IMR-90 (cell line): ENCODE results near the gene RCE1. TPM values are rescaled to one million over a fixed set of nuclear protein-coding genes. Genes with fewer than 3 reads are reported as not detected.

Experiments used
- ATAC-seq: fragments of 200-7000 bp; cut with Tn5 transposase; 2 replicates; pipeline ENCODE4 v1.9.1; 2020; ENCODE audit warnings: low read depth, mild to moderate bottlenecking, moderate library complexity
- BruUV-seq: library from RNA; stranded (reverse); fragments of 400-500 nt; replicated peaks from 2 replicates; lab custom pipeline; 2021; lab: Mats Ljungman, UMichigan
- CTCF ChIA-PET: fragments of 300-600 bp; formaldehyde crosslinking; extraction: SDS; loops from one replicate; lab custom pipeline; 2021; ENCODE audit warnings: antibody characterized with exemption; lab: Yijun Ruan, JAX
- POLR2A ChIA-PET: fragments of 300-600 bp; sonication (Branson Sonifier 250); formaldehyde crosslinking; loops from one replicate; lab custom pipeline; 2022; ENCODE audit warnings: antibody characterized with exemption; ENCODE audit not compliant: unreplicated experiment; lab: Charles Lee
- DNase-seq: peaks from one replicate; pipeline ENCODE4 v3.0.0; 2013
- H2AFZ ChIP-seq: replicated peaks from 2 replicates; pipeline ENCODE3; 2013; ENCODE audit warnings: low read length, mild to moderate bottlenecking; ENCODE audit not compliant: poor library complexity
- H2AK5ac ChIP-seq: 2 replicates; pipeline ENCODE4 v1.6.1; 2013; ENCODE audit warnings: low read depth, low read length, inconsistent platforms
- H2AK9ac ChIP-seq: replicated peaks from 2 replicates; pipeline ENCODE3; 2013; ENCODE audit warnings: mild to moderate bottlenecking, low read depth, low read length, moderate library complexity; ENCODE audit not compliant: poor library complexity
- H2BK120ac ChIP-seq: 2 replicates; pipeline ENCODE4 v1.6.1; 2013; ENCODE audit warnings: low read depth, low read length, inconsistent platforms
- H2BK15ac ChIP-seq: 3 replicates; pipeline ENCODE4 v1.6.1; 2013; ENCODE audit warnings: low read depth, low read length, inconsistent platforms
- H2BK20ac ChIP-seq: 2 replicates; pipeline ENCODE4 v1.6.1; 2013; ENCODE audit warnings: low read depth, mild to moderate bottlenecking, inconsistent platforms, low read length, moderate library complexity
- H2BK5ac ChIP-seq: 2 replicates; pipeline ENCODE4 v1.6.1; 2013; ENCODE audit warnings: mild to moderate bottlenecking, low read depth, low read length, inconsistent platforms; ENCODE audit not compliant: poor library complexity, severe bottlenecking
- H3K14ac ChIP-seq: replicated peaks from 2 replicates; pipeline ENCODE4 v1.6.1; 2013; ENCODE audit warnings: low read depth, low read length, inconsistent platforms
- H3K18ac ChIP-seq: 2 replicates; pipeline ENCODE4 v1.6.1; 2013; ENCODE audit warnings: low read depth, low read length, control low read depth
- H3K23ac ChIP-seq: 2 replicates; pipeline ENCODE4 v1.6.1; 2013; ENCODE audit warnings: low read depth, low read length, inconsistent platforms
- H3K27ac ChIP-seq: 2 replicates; pipeline ENCODE4 v1.5.1; 2013; ENCODE audit warnings: mild to moderate bottlenecking, control low read depth, low read length; ENCODE audit not compliant: insufficient read depth
- H3K27me3 ChIP-seq: 2 replicates; pipeline ENCODE4 v1.6.1; 2013; ENCODE audit warnings: low read length; ENCODE audit not compliant: control insufficient read depth, insufficient read depth
- H3K36me3 ChIP-seq: 2 replicates; pipeline ENCODE4 v1.6.1; 2013; ENCODE audit warnings: low read length, mixed read lengths; ENCODE audit not compliant: control insufficient read depth, insufficient read depth
- H3K4ac ChIP-seq: 2 replicates; pipeline ENCODE4 v1.6.1; 2013; ENCODE audit warnings: low read depth, low read length, inconsistent platforms
- H3K4me1 ChIP-seq: 2 replicates; pipeline ENCODE4 v1.6.1; 2013; ENCODE audit warnings: low read length, mixed read lengths; ENCODE audit not compliant: control insufficient read depth, insufficient read depth
- H3K4me2 ChIP-seq: 2 replicates; pipeline ENCODE4 v1.6.1; 2013; ENCODE audit warnings: low read depth, mild to moderate bottlenecking, control low read depth, low read length, moderate library complexity
- H3K4me3 ChIP-seq: 2 replicates; pipeline ENCODE4 v1.5.1; 2013; ENCODE audit warnings: low read depth, mild to moderate bottlenecking, control low read depth, low read length, moderate library complexity; ENCODE audit not compliant: insufficient read depth
- H3K56ac ChIP-seq: 2 replicates; pipeline ENCODE4 v1.6.1; 2013; ENCODE audit warnings: low read length, inconsistent platforms; ENCODE audit not compliant: insufficient read depth; ENCODE audit errors: extremely low read depth
- H3K79me1 ChIP-seq, 2 experiments: 2 replicates each; pipeline ENCODE4 v1.6.1; 2013; ENCODE audit warnings: low read length in 2 of 2, inconsistent platforms in 1 of 2, low read depth in 1 of 2
- H3K9ac ChIP-seq: 2 replicates; pipeline ENCODE4 v1.6.1; 2013; ENCODE audit warnings: low read depth, low read length, control low read depth
- H3K9me1 ChIP-seq: 2 replicates; pipeline ENCODE4 v1.6.1; 2013; ENCODE audit warnings: low read length, inconsistent platforms; ENCODE audit not compliant: insufficient read depth
- H3K9me3 ChIP-seq: 2 replicates; pipeline ENCODE4 v1.6.1; 2013; ENCODE audit warnings: low read length; ENCODE audit not compliant: control insufficient read depth, insufficient read depth
- H4K20me1 ChIP-seq: 2 replicates; pipeline ENCODE4 v1.6.1; 2013; ENCODE audit warnings: low read length, inconsistent platforms; ENCODE audit not compliant: insufficient read depth
- H4K5ac ChIP-seq: 2 replicates; pipeline ENCODE4 v1.6.1; 2013; ENCODE audit warnings: mild to moderate bottlenecking, low read depth, low read length, control low read depth
- H4K8ac ChIP-seq, 2 experiments: 2 replicates each; pipeline ENCODE4 v1.6.1; 2013; ENCODE audit warnings: low read depth in 2 of 2, low read length in 2 of 2, control low read depth in 1 of 2, inconsistent platforms in 1 of 2
- H4K91ac ChIP-seq: 2 replicates; pipeline ENCODE4 v1.6.1; 2013; ENCODE audit warnings: low read depth, low read length, inconsistent platforms; ENCODE audit not compliant: insufficient read depth
- BHLHE40 ChIP-seq: fragments of 150-350 bp; IDR thresholded peaks from 2 replicates; pipeline ENCODE4 v1.6.1; 2016; ENCODE audit warnings: mild to moderate bottlenecking, low read depth, low read length
- CEBPB ChIP-seq: IDR thresholded peaks from 2 replicates; pipeline ENCODE4 v1.6.1; 2012; ENCODE audit warnings: low read depth, low read length, improper control_type of control experiment
- CHD1 ChIP-seq: IDR thresholded peaks from 2 replicates; pipeline ENCODE4 v1.6.1; 2012; ENCODE audit warnings: low read depth, low read length, improper control_type of control experiment
- CTCF ChIP-seq: conservative IDR thresholded peaks from 2 replicates; pipeline ENCODE4 v1.5.1; 2012; ENCODE audit warnings: mild to moderate bottlenecking, low read depth, low read length, improper control_type of control experiment
- FOS ChIP-seq: fragments of 150-350 bp; IDR thresholded peaks from 2 replicates; pipeline ENCODE4 v1.6.1; 2016; ENCODE audit warnings: low read depth, low read length
- MAFK ChIP-seq: IDR thresholded peaks from 2 replicates; pipeline ENCODE4 v1.6.1; 2012; ENCODE audit warnings: low read depth, low read length, improper control_type of control experiment
- MAZ ChIP-seq: IDR thresholded peaks from 2 replicates; pipeline ENCODE4 v1.6.1; 2012; ENCODE audit warnings: low read depth, mild to moderate bottlenecking, low read length, improper control_type of control experiment, moderate library complexity, borderline replicate concordance
- MXI1 ChIP-seq: IDR thresholded peaks from 2 replicates; pipeline ENCODE4 v1.6.1; 2012; ENCODE audit warnings: low read depth, mild to moderate bottlenecking, low read length, moderate library complexity, borderline replicate concordance
- NFE2L2 ChIP-seq: fragments of 150-350 bp; IDR thresholded peaks from 2 replicates; pipeline ENCODE4 v1.6.1; 2016; ENCODE audit warnings: low read depth, mild to moderate bottlenecking, low read length
- POLR2A ChIP-seq: IDR thresholded peaks from 2 replicates; pipeline ENCODE4 v1.6.1; 2012; ENCODE audit warnings: mild to moderate bottlenecking, low read depth, low read length
- RAD21 ChIP-seq: IDR thresholded peaks from 2 replicates; pipeline ENCODE4 v1.6.1; 2012; ENCODE audit warnings: low read length, improper control_type of control experiment
- RCOR1 ChIP-seq: IDR thresholded peaks from 2 replicates; pipeline ENCODE4 v1.6.1; 2012; ENCODE audit warnings: mild to moderate bottlenecking, low read length, improper control_type of control experiment; ENCODE audit not compliant: insufficient replicate concordance
- RFX5 ChIP-seq: IDR thresholded peaks from 2 replicates; pipeline ENCODE4 v1.8.0; 2012; ENCODE audit warnings: low read depth, mild to moderate bottlenecking, low read length, moderate library complexity
- SMC3 ChIP-seq: fragments of 150-350 bp; IDR thresholded peaks from 2 replicates; pipeline ENCODE4 v1.6.1; 2016; ENCODE audit warnings: low read depth, mild to moderate bottlenecking, antibody characterized with exemption, low read length, moderate library complexity
- USF2 ChIP-seq: fragments of 150-350 bp; IDR thresholded peaks from 2 replicates; pipeline ENCODE4 v1.6.1; 2017; ENCODE audit warnings: mild to moderate bottlenecking, antibody characterized with exemption, low read length, low read depth
- WGBS, 2 experiments: methylation state at CpG; one replicate each; pipeline versions ENCODE4 v1.1.5 to v1.1.7; 2013; ENCODE audit warnings: missing lambda C conversion rate in 2 of 2; ENCODE audit not compliant: insufficient read length in 1 of 2; ENCODE audit errors: extremely low coverage in 2 of 2; 5-methylcytosine and 5-hydroxymethylcytosine counted together
- dilution Hi-C: fragments of 300-500 bp; cut with HindIII; formaldehyde crosslinking; loops from one replicate; pipeline ENCODE4 v1.14.3; 2018; ENCODE audit warnings: low sequenced_read_pairs; ENCODE audit not compliant: unreplicated experiment
- in situ Hi-C: fragments of 300-500 bp; cut with MboI; formaldehyde crosslinking; loops from 3 replicates; pipeline ENCODE4 v1.14.3; 2019; ENCODE audit warnings: low sequenced_read_pairs, inconsistent platforms, mixed read lengths
- intact Hi-C: fragments of 100-400 bp; cut with micrococcal nuclease; formaldehyde crosslinking; loops from 2 replicates; pipeline ENCODE4 v1.10.0; 2022
- polyA plus RNA-seq, 3 experiments: library from polyadenylated mRNA; depleted of rRNA; stranded (reverse); fragments of >200 nt; gene quantifications; 2 replicates each; pipeline ENCODE4 v1.2.3, GENCODE V29; 2012; ENCODE audit warnings: low replicate concordance in 1 of 3
- total RNA-seq: library from RNA; depleted of rRNA; stranded (reverse); fragments of >200 nt; gene quantifications from 2 replicates; pipeline ENCODE4 v1.2.3, GENCODE V29; 2012
- TF ChIP-seq, protein P1 (sequence below): fragments of 150-350 bp; IDR thresholded peaks from 2 replicates; pipeline ENCODE4 v1.6.1; 2016; ENCODE audit warnings: low read depth, mild to moderate bottlenecking, low read length, moderate library complexity, borderline replicate concordance

RCE1 gene
- total and polyA plus RNA-seq, 2 of the 4 experiments (the other 2 are of a cell fraction), result 6.6 to 19.4 TPM

DNA sequence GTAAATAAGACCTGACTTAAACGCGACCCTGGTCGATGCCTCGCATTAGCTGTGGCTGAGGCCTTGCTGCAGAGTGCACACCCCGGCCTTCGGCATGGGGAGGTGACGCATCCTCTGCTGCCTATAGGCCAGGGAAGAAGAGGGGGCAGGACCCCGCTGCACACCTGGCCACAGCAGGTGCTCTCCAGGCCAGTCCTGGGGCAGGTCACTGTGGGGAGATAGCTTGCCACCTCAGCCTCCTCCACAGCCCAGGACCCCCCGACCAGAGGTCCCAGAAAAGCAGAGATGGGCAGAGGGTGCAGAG is 26.3 kb downstream of the RCE1 start:
- no peak overlapping the region for H2BK15ac ChIP-seq
- no peak overlapping the region for H2BK120ac ChIP-seq
- no peak overlapping the region for H2AK9ac ChIP-seq
- in situ Hi-C loops (no loop called here), dilution Hi-C loops (no loop called here), intact Hi-C loops (no loop called here)
- no peak overlapping the region for H3K9ac ChIP-seq
- no peak overlapping the region for H3K27ac ChIP-seq
- H2AFZ ChIP-seq, result no peak overlapping the region
- H3K4me2 ChIP-seq, result no peak overlapping the region
- H4K8ac ChIP-seq, result no peak overlapping the region
- H3K18ac ChIP-seq, result no peak overlapping the region
- WGBS, 2 experiments, result no CpG with 5 or more reads among the region's 9 CpGs
- no peak overlapping the region for H4K91ac ChIP-seq
- no peak overlapping the region for H4K5ac ChIP-seq
- H3K23ac ChIP-seq, result no peak overlapping the region
- H3K36me3 ChIP-seq, result peaks cover 47% of the 10 kb centered on the region; the same call in 1 of the 2 replicates
- no peak overlapping the region for H3K4ac ChIP-seq
- POLR2A ChIA-PET, result no interaction called here
- no peaks in the 10 kb centered on the region for H3K27me3 ChIP-seq
- DNase-seq, result no peak
- H3K56ac ChIP-seq, result no peak overlapping the region
- H3K9me3 ChIP-seq, result no peaks in the 10 kb centered on the region
- ATAC-seq, result no peak
- H3K4me1 ChIP-seq, result peaks cover 2% of the 10 kb centered on the region; the same call in 1 of the 2 replicates
- H3K14ac ChIP-seq, result no peak overlapping the region
- no peak for TF ChIP-seq MXI1
- TF ChIP-seq RCOR1, result no peak
- TF ChIP-seq CHD1, result no peak
- no peak for TF ChIP-seq MAZ
- TF ChIP-seq BHLHE40, result no peak
- no peak for TF ChIP-seq SMC3
- TF ChIP-seq CTCF, result no peak
- TF ChIP-seq NFE2L2, result no peak
- TF ChIP-seq, protein P1, sequence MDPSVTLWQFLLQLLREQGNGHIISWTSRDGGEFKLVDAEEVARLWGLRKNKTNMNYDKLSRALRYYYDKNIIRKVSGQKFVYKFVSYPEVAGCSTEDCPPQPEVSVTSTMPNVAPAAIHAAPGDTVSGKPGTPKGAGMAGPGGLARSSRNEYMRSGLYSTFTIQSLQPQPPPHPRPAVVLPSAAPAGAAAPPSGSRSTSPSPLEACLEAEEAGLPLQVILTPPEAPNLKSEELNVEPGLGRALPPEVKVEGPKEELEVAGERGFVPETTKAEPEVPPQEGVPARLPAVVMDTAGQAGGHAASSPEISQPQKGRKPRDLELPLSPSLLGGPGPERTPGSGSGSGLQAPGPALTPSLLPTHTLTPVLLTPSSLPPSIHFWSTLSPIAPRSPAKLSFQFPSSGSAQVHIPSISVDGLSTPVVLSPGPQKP, result no peak
- no peak for TF ChIP-seq POLR2A
- TF ChIP-seq RAD21, result no peak
- no peak for TF ChIP-seq FOS
- TF ChIP-seq MAFK, result no peak
- no peak for TF ChIP-seq RFX5
- TF ChIP-seq CEBPB, result no peak
- TF ChIP-seq USF2, result no peak
- no peaks in the 10 kb centered on the region for H4K20me1 ChIP-seq
- no peak overlapping the region for H2BK20ac ChIP-seq
- CTCF ChIA-PET, result no interaction called here
- H3K4me3 ChIP-seq, result no peak overlapping the region
- H3K79me1 ChIP-seq, result no peaks in the 10 kb centered on the region
- no peaks in the 10 kb centered on the region for H3K9me1 ChIP-seq
- no peak overlapping the region for H2AK5ac ChIP-seq
- BruUV-seq, result no TSS peak
- no peak overlapping the region for H2BK5ac ChIP-seq
